Stimulated activated CD8-positive, alpha-beta memory T cell treated with anti-CD3 and anti-CD28 coated beads, Interleukin-2, amount 100 ng/mL, for 1 hour (primary cell): ENCODE results near the gene DNAH1.
"Not testable (repeated sequence)": the region's sequence is repeated elsewhere in the genome, so short reads cannot be mapped to it uniquely, and the experiment has no call there.

Experiments used
- DNase-seq, 2 donors: peaks; one replicate each; pipeline ENCODE4 v3.0.0-alpha.2; 2020; ENCODE audit warnings: low read depth in 2 of 2

DNAH1 gene

GRCh38 chr3:52331906-52332305 lies 15.8 kb downstream of the DNAH1 start:
- DNase-seq = no peak

GRCh38 chr3:52333869-52334557 lies 17.9 kb downstream of the DNAH1 start:
- no peak for DNase-seq

GRCh38 chr3:52338131-52338530 lies 22.0 kb downstream of the DNAH1 start:
- DNase-seq = not testable (repeated sequence)

GRCh38 chr3:52339612-52340011 lies 23.5 kb downstream of the DNAH1 start:
- DNase-seq = no peak

GRCh38 chr3:52341123-52341522 lies 25.0 kb downstream of the DNAH1 start:
- DNase-seq = no peak

GRCh38 chr3:52343946-52344600 lies 28.0 kb downstream of the DNAH1 start:
- DNase-seq = no peak

- no peak for DNase-seq
Observed at GRCh38 chr3:52345521-52346109, 29.5 kb downstream of the DNAH1 start.

GRCh38 chr3:52346623-52347530 lies 30.8 kb downstream of the DNAH1 start:
- no peak for DNase-seq

GRCh38 chr3:52347716-52348635 lies 31.9 kb downstream of the DNAH1 start:
- DNase-seq = no peak

GRCh38 chr3:52349131-52349530 lies 33.0 kb downstream of the DNAH1 start:
- no peak for DNase-seq

GRCh38 chr3:52349611-52350395 lies 33.7 kb downstream of the DNAH1 start:
- no peak for DNase-seq

GRCh38 chr3:52350416-52350815 lies 34.3 kb downstream of the DNAH1 start:
- no peak for DNase-seq

- DNase-seq = no peak
Observed at GRCh38 chr3:52350981-52351761, 35.1 kb downstream of the DNAH1 start.

GRCh38 chr3:52351762-52352368 lies 35.7 kb downstream of the DNAH1 start:
- DNase-seq = no peak

- DNase-seq = no peak
Observed at GRCh38 chr3:52352566-52352965, 36.4 kb downstream of the DNAH1 start.

GRCh38 chr3:52353291-52353855 lies 37.3 kb downstream of the DNAH1 start:
- no peak for DNase-seq

GRCh38 chr3:52354676-52355075 lies 38.6 kb downstream of the DNAH1 start:
- no peak for DNase-seq

GRCh38 chr3:52355526-52355925 lies 39.4 kb downstream of the DNAH1 start:
- no peak for DNase-seq

GRCh38 chr3:52356126-52356525 lies 40.0 kb downstream of the DNAH1 start:
- no peak for DNase-seq
